WTC11 (cell line): Measurements from ENCODE around the gene PARL. TPM values are rescaled to one million over a fixed set of nuclear protein-coding genes. Genes with fewer than 3 reads are reported as not detected.

Experiments
- ATAC-seq: fragments of 200-7000 bp; cut with Tn5 transposase; 2 replicates; pipeline ENCODE4 v1.10.0; 2021; ENCODE audit warnings: mild to moderate bottlenecking, moderate library complexity
- CTCF ChIA-PET: fragments of 300-600 bp; sonication (Branson Sonifier 250); formaldehyde crosslinking; loops from one replicate; lab custom pipeline; 2021; ENCODE audit warnings: antibody characterized with exemption; lab: Charles Lee
- POLR2A ChIA-PET: fragments of 350-600 bp; sonication (Branson Sonifier 250); formaldehyde crosslinking; loops from one replicate; lab custom pipeline; 2021; ENCODE audit warnings: antibody characterized with exemption; lab: Charles Lee
- DNase-seq: peaks from one replicate; pipeline ENCODE4 v3.0.0; 2021; ENCODE audit warnings: low spot score
- H3K27ac Mint-ChIP-seq: 2 replicates; pipeline ENCODE4 v1.8.0; 2021; ENCODE audit warnings: mixed read lengths
- H3K27me3 Mint-ChIP-seq: 2 replicates; pipeline ENCODE4 v1.8.0; 2021; ENCODE audit warnings: low read depth, mild to moderate bottlenecking, moderate library complexity, mixed read lengths
- H3K36me3 Mint-ChIP-seq: 2 replicates; pipeline ENCODE4 v1.8.0; 2021; ENCODE audit warnings: mixed read lengths
- H3K4me1 Mint-ChIP-seq: 2 replicates; pipeline ENCODE4 v1.8.0; 2022; ENCODE audit warnings: mixed read lengths
- H3K4me3 Mint-ChIP-seq: 2 replicates; pipeline ENCODE4 v1.8.0; 2021; ENCODE audit warnings: mild to moderate bottlenecking, moderate library complexity, mixed read lengths
- H3K9me3 Mint-ChIP-seq: 2 replicates; pipeline ENCODE4 v1.8.0; 2021; ENCODE audit warnings: mixed read lengths
- CBFB ChIP-seq: sonication (generic); formaldehyde crosslinking; IDR thresholded peaks from 2 replicates; pipeline ENCODE4 v1.8.1; 2022; ENCODE audit warnings: mild to moderate bottlenecking, low read depth, missing genetic modification reagents
- E2F1 ChIP-seq: sonication (generic); formaldehyde crosslinking; IDR thresholded peaks from 2 replicates; pipeline ENCODE4 v1.8.0; 2022; ENCODE audit warnings: mild to moderate bottlenecking, missing genetic modification reagents
- ETV6 ChIP-seq: sonication (generic); formaldehyde crosslinking; IDR thresholded peaks from 2 replicates; pipeline ENCODE4 v1.8.1; 2022; ENCODE audit warnings: mild to moderate bottlenecking, missing genetic modification reagents
- FOXK1 ChIP-seq: sonication (generic); formaldehyde crosslinking; IDR thresholded peaks from 2 replicates; pipeline ENCODE4 v1.8.0; 2022; ENCODE audit warnings: mild to moderate bottlenecking, moderate library complexity, missing genetic modification reagents
- GABPB1 ChIP-seq: sonication (generic); formaldehyde crosslinking; IDR thresholded peaks from 2 replicates; pipeline ENCODE4 v1.8.1; 2023; ENCODE audit warnings: mild to moderate bottlenecking, missing genetic modification reagents
- JAZF1 ChIP-seq: fragments of 250-450 bp; sonication (Bioruptor Pico); IDR thresholded peaks from 2 replicates; pipeline ENCODE4 v1.9.0; 2021; ENCODE audit warnings: moderate library complexity, mild to moderate bottlenecking, inconsistent platforms
- JUN ChIP-seq: sonication (generic); formaldehyde crosslinking; IDR thresholded peaks from 2 replicates; pipeline ENCODE4 v1.8.0; 2023; ENCODE audit warnings: mild to moderate bottlenecking, missing genetic modification reagents
- MAX ChIP-seq: sonication (generic); formaldehyde crosslinking; IDR thresholded peaks from 2 replicates; pipeline ENCODE4 v1.8.0; 2022; ENCODE audit warnings: mild to moderate bottlenecking, missing genetic modification reagents
- MXD4 ChIP-seq: fragments of 250-450 bp; sonication (Bioruptor Pico); IDR thresholded peaks from 2 replicates; pipeline ENCODE4 v1.8.0; 2021; ENCODE audit warnings: mild to moderate bottlenecking, moderate library complexity, borderline replicate concordance
- NFATC4 ChIP-seq: fragments of 250-450 bp; sonication (Bioruptor Pico); IDR thresholded peaks from 2 replicates; pipeline ENCODE4 v1.9.0; 2021; ENCODE audit warnings: mild to moderate bottlenecking
- PREB ChIP-seq: sonication (generic); formaldehyde crosslinking; IDR thresholded peaks from 2 replicates; pipeline ENCODE4 v1.8.1; 2022; ENCODE audit warnings: mild to moderate bottlenecking, missing genetic modification reagents, moderate library complexity, borderline replicate concordance
- RORB ChIP-seq: fragments of 250-450 bp; sonication (Bioruptor Pico); IDR thresholded peaks from 2 replicates; pipeline ENCODE4 v1.9.0; 2021; ENCODE audit warnings: mild to moderate bottlenecking
- SMAD3 ChIP-seq: sonication (generic); formaldehyde crosslinking; IDR thresholded peaks from 2 replicates; pipeline ENCODE4 v1.8.0; 2022; ENCODE audit warnings: missing genetic modification reagents, mild to moderate bottlenecking, borderline replicate concordance
- TP53 ChIP-seq: sonication (generic); formaldehyde crosslinking; IDR thresholded peaks from 2 replicates; pipeline ENCODE4 v1.8.1; 2023; ENCODE audit warnings: mild to moderate bottlenecking, missing genetic modification reagents
- USF1 ChIP-seq: sonication (generic); formaldehyde crosslinking; IDR thresholded peaks from 2 replicates; pipeline ENCODE4 v1.8.0; 2022; ENCODE audit warnings: mild to moderate bottlenecking, missing genetic modification reagents
- ZBTB21 ChIP-seq: sonication (generic); formaldehyde crosslinking; IDR thresholded peaks from 2 replicates; pipeline ENCODE4 v1.8.1; 2023; ENCODE audit warnings: mild to moderate bottlenecking, missing genetic modification reagents, borderline replicate concordance
- ZNF121 ChIP-seq: sonication (generic); formaldehyde crosslinking; IDR thresholded peaks from 2 replicates; pipeline ENCODE4 v1.8.0; 2023; ENCODE audit warnings: missing genetic modification reagents
- ZNF396 ChIP-seq: fragments of 250-450 bp; sonication (Bioruptor Pico); IDR thresholded peaks from 2 replicates; pipeline ENCODE4 v1.8.0; 2021; ENCODE audit warnings: mild to moderate bottlenecking, moderate library complexity, borderline replicate concordance
- ZNF512 ChIP-seq: sonication (generic); formaldehyde crosslinking; IDR thresholded peaks from 2 replicates; pipeline ENCODE4 v1.8.1; 2022; ENCODE audit warnings: missing genetic modification reagents, borderline replicate concordance
- ZSCAN18 ChIP-seq: fragments of 250-450 bp; sonication (Bioruptor Pico); IDR thresholded peaks from 2 replicates; pipeline ENCODE4 v2.1.2; 2022; ENCODE audit warnings: mild to moderate bottlenecking, moderate library complexity
- total RNA-seq: library from RNA; stranded (reverse); gene quantifications from 3 replicates; pipeline ENCODE4 v1.2.3, GENCODE V29; 2021

PARL gene
- total RNA-seq, 1 experiment from 2014 or later, result 93.5 TPM

GRCh38 chr3:183924543-183924942 is 39.9 kb upstream of the PARL start (continued):
- TF ChIP-seq PREB (CRISPR knock-in tag) (no peak), NFATC4 (CRISPR knock-in tag) (no peak), JUN (CRISPR knock-in tag) (no peak), RORB (no peak), ZSCAN18 (CRISPR knock-in tag) (no peak)

- no peaks in the 10 kb centered on the region for H3K27me3 Mint-ChIP-seq
- H3K4me1 Mint-ChIP-seq, result no peaks in the 10 kb centered on the region
- no peak overlapping the region for H3K4me3 Mint-ChIP-seq
- no peaks in the 10 kb centered on the region for H3K9me3 Mint-ChIP-seq
- ATAC-seq (no peak), DNase-seq (no peak)
- CTCF ChIA-PET, result no interaction called here
- POLR2A ChIA-PET, result no interaction called here
- H3K27ac Mint-ChIP-seq, result no peak overlapping the region
- TF ChIP-seq E2F1 (CRISPR knock-in tag) (no peak), MXD4 (CRISPR knock-in tag) (no peak), SMAD3 (no peak), ZBTB21 (CRISPR knock-in tag) (no peak)
- H3K36me3 Mint-ChIP-seq, result peaks cover 28% of the 10 kb centered on the region
These were observed 37.7 kb upstream of the PARL start for GRCh38 chr3:183922421-183922820.

- H3K27ac Mint-ChIP-seq, result no peak overlapping the region
- POLR2A ChIA-PET, result no interaction called here
- TF ChIP-seq MAX (CRISPR knock-in tag) (no peak), JUN (CRISPR knock-in tag) (no peak), FOXK1 (CRISPR knock-in tag) (no peak), JAZF1 (CRISPR knock-in tag) (no peak), ZNF512 (no peak), CBFB (CRISPR knock-in tag) (no peak), ETV6 (CRISPR knock-in tag) (no peak), ZNF396 (no peak), ZBTB21 (CRISPR knock-in tag) (no peak), TP53 (no peak)
- TF ChIP-seq, all 79 proteins: peak for 0
- DNase-seq (no peak), ATAC-seq (no peak)
- H3K4me1 Mint-ChIP-seq, result no peaks in the 10 kb centered on the region
- no peak overlapping the region for H3K4me3 Mint-ChIP-seq
- no peaks in the 10 kb centered on the region for H3K9me3 Mint-ChIP-seq
- H3K27me3 Mint-ChIP-seq, result no peaks in the 10 kb centered on the region
- H3K36me3 Mint-ChIP-seq, result peaks cover 23% of the 10 kb centered on the region
- CTCF ChIA-PET, result no interaction called here
These were observed 36.4 kb upstream of the PARL start for GRCh38 chr3:183921096-183921495.

- Mint-ChIP-seq H3K27ac (no peak overlapping the region), H3K36me3 (peaks cover 23% of the 10 kb centered on the region), H3K27me3 (no peaks in the 10 kb centered on the region), H3K9me3 (no peaks in the 10 kb centered on the region), H3K4me1 (no peaks in the 10 kb centered on the region), H3K4me3 (no peak overlapping the region)
- ATAC-seq (no peak), DNase-seq (no peak)
- CTCF ChIA-PET, result interaction anchor here (3.9 kb wide), 1 partner anchor 16 kb away, joined by 22 read pairs; no protein-coding TSS in a partner anchor
- POLR2A ChIA-PET, result no interaction called here
- TF ChIP-seq ZNF512 (no peak), JUN (CRISPR knock-in tag) (no peak), GABPB1 (CRISPR knock-in tag) (no peak), USF1 (CRISPR knock-in tag) (no peak), E2F1 (CRISPR knock-in tag) (no peak), RORB (no peak), ZNF121 (CRISPR knock-in tag) (no peak)
These were observed 35.7 kb upstream of the PARL start for GRCh38 chr3:183920416-183920815.
